CD4-positive, alpha-beta T cell treated with Interleukin-12 subunit alpha and Interleukin-12 subunit beta, for 1 hour (primary cell): ENCODE data around the gene UTP14C.
"Not testable (repeated sequence)": the region's sequence is repeated elsewhere in the genome, so short reads cannot be mapped to it uniquely, and the experiment has no call there.

Experiments used
- DNase-seq: peaks from one replicate; pipeline ENCODE4 v3.0.0-alpha.2; 2020

Gene UTP14C

GRCh38 chr13:52004511-52005170, 19.9 kb upstream of the UTP14C start:
- DNase-seq, result no peak

GRCh38 chr13:52005841-52006522, 18.5 kb upstream of the UTP14C start:
- no peak for DNase-seq

- no peak for DNase-seq
Observed at GRCh38 chr13:52006523-52007245, 17.8 kb upstream of the UTP14C start.

GRCh38 chr13:52009946-52010345, 14.5 kb upstream of the UTP14C start:
- no peak for DNase-seq

- peak; percentile 10 for DNase-seq
Observed at GRCh38 chr13:52010890-52011631, 13.4 kb upstream of the UTP14C start, which contains the start of gene ATP7B. TSS of gene ATP7B (minus strand) at chr13:52011450. CDS start at chr13:52011337, 113 bp downstream.

GRCh38 chr13:52011632-52012511, 12.6 kb upstream of the UTP14C start, which contains the start of gene ALG11:
TSS of gene ALG11 (plus strand) at chr13:52012398. CDS start at chr13:52012419, 21 bp downstream.
- peak; percentile 99 for DNase-seq

- no peak for DNase-seq
Observed at GRCh38 chr13:52012512-52012836, 12.0 kb upstream of the UTP14C start.

GRCh38 chr13:52016296-52016695, 8.2 kb upstream of the UTP14C start:
- DNase-seq, result no peak

GRCh38 chr13:52020191-52020590, 4.3 kb upstream of the UTP14C start:
- DNase-seq, result no peak

GRCh38 chr13:52022356-52022755, 2.1 kb upstream of the UTP14C start:
- DNase-seq, result no peak

GRCh38 chr13:52025475-52026245, 1.2 kb downstream of the UTP14C start:
- DNase-seq, result no peak

- DNase-seq, result no peak
Observed at GRCh38 chr13:52026246-52026626, 1.7 kb downstream of the UTP14C start.

- no peak for DNase-seq
Observed at GRCh38 chr13:52027832-52028231, 3.3 kb downstream of the UTP14C start.

GRCh38 chr13:52029569-52029968, 5.1 kb downstream of the UTP14C start:
- DNase-seq, result no peak

- not testable (repeated sequence) for DNase-seq
Observed at GRCh38 chr13:52030401-52030800, 5.9 kb downstream of the UTP14C start.

- DNase-seq, result no peak
Observed at GRCh38 chr13:52033039-52033438, 8.5 kb downstream of the UTP14C start.

GRCh38 chr13:52034616-52035226, 10.2 kb downstream of the UTP14C start:
- DNase-seq, result no peak

- DNase-seq, result no peak
Observed at GRCh38 chr13:52036037-52036436, 11.5 kb downstream of the UTP14C start.

- DNase-seq, result no peak
Observed at GRCh38 chr13:52043675-52044074, 19.2 kb downstream of the UTP14C start.

GRCh38 chr13:52047463-52047862, 23.0 kb downstream of the UTP14C start:
- DNase-seq, result no peak

- no peak for DNase-seq
Observed at GRCh38 chr13:52048516-52048915, 24.0 kb downstream of the UTP14C start.
